IPS-15b (cell line): Measurements from ENCODE around the gene ZNG1C.
"Not testable (repeated sequence)": the region's sequence is repeated elsewhere in the genome, so short reads cannot be mapped to it uniquely, and the experiment has no call there.

Source experiments
- H3K27me3 ChIP-seq: one replicate; pipeline ENCODE4 v1.6.1; 2013; ENCODE audit warnings: low read length; ENCODE audit not compliant: control insufficient read depth, insufficient read depth
- H3K36me3 ChIP-seq: one replicate; pipeline ENCODE4 v1.6.1; 2013; ENCODE audit warnings: low read length; ENCODE audit not compliant: control insufficient read depth, insufficient read depth
- H3K4me1 ChIP-seq: one replicate; pipeline ENCODE4 v1.6.1; 2013; ENCODE audit warnings: mild to moderate bottlenecking, low read length; ENCODE audit not compliant: control insufficient read depth, insufficient read depth
- H3K4me3 ChIP-seq: one replicate; pipeline ENCODE4 v1.5.1; 2013; ENCODE audit warnings: low read depth, low read length
- H3K9ac ChIP-seq: one replicate; pipeline ENCODE4 v1.6.1; 2013; ENCODE audit warnings: low read depth, mild to moderate bottlenecking, low read length
- H3K9me3 ChIP-seq: one replicate; pipeline ENCODE4 v1.6.1; 2013; ENCODE audit warnings: mild to moderate bottlenecking, low read length; ENCODE audit not compliant: control insufficient read depth, insufficient read depth

Gene ZNG1C

DNA sequence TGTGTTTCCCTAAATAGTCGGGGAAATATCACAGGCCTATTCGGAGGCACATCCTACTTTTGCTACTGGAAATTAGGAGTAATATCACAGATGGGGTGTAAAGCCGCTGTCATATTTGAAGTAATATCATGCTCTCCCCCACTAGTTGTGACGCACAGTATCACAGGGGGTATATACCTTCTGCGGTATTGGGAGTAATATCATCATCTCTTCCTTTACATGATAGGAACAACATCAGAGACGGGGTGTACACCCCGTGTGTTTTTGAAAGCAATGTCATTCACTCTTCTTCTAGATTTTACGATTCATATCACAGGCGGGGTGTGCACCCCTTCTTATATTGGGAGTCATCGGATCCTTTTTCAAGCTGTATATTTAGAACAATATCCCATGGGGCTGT, 76.4 kb downstream of the ZNG1C start:
- H3K4me3 ChIP-seq, H3K9ac ChIP-seq, H3K9me3 ChIP-seq, H3K4me1 ChIP-seq, H3K36me3 ChIP-seq, H3K27me3 ChIP-seq: not testable (repeated sequence)

GRCh38 chr9:68323749-68324148, 82.0 kb downstream of the ZNG1C start:
- not testable (repeated sequence) for H3K9ac ChIP-seq, H3K9me3 ChIP-seq, H3K4me3 ChIP-seq, H3K36me3 ChIP-seq, H3K27me3 ChIP-seq, H3K4me1 ChIP-seq

- not testable (repeated sequence) for H3K27me3 ChIP-seq, H3K9me3 ChIP-seq, H3K9ac ChIP-seq
Measured at GRCh38 chr9:68324518-68324917, 82.7 kb downstream of the ZNG1C start.

GRCh38 chr9:68329106-68329505, 87.3 kb downstream of the ZNG1C start:
- not testable (repeated sequence) for H3K4me3 ChIP-seq, H3K9me3 ChIP-seq, H3K27me3 ChIP-seq, H3K9ac ChIP-seq, H3K36me3 ChIP-seq, H3K4me1 ChIP-seq

More at GRCh38 chr9:68324518-68324917, 82.7 kb downstream of the ZNG1C start:
- not testable (repeated sequence) for H3K4me1 ChIP-seq, H3K4me3 ChIP-seq, H3K36me3 ChIP-seq

DNA sequence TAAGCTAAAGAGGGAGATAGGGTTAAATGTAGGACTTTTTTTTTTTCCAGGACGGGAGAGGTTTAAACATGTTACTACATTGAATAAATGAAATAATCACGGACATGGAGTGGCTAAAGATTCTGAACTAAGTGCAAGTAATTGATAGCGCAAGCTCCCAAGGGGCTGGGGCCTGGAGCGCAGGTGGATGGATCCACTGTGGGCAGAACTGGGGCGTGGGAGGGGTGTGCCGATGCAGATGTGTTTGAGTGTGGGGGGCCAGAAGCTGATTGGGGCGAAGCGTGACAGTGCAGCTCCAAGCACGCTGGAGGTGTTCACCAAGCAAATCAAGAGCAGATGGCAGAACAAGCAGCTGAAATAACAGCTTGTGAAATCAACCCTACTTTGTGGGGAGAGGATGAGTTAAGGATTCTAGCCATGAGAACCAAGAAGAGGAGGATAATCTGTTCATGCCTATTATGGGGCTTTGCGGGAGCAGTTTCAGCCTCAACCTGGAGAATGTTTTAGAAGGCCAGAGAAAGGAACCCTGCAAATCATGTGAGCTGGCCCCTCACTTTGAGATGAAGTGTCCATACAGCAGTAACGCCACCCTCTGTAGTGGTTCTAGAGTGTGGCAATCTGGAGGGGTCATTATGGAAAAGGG, 88.9 kb downstream of the ZNG1C start:
- H3K36me3 ChIP-seq, H3K9ac ChIP-seq, H3K4me3 ChIP-seq, H3K9me3 ChIP-seq, H3K4me1 ChIP-seq, H3K27me3 ChIP-seq: not testable (repeated sequence)

GRCh38 chr9:68332122-68332521, 90.3 kb downstream of the ZNG1C start:
- not testable (repeated sequence) for H3K9ac ChIP-seq, H3K9me3 ChIP-seq, H3K4me1 ChIP-seq, H3K36me3 ChIP-seq, H3K27me3 ChIP-seq, H3K4me3 ChIP-seq

DNA sequence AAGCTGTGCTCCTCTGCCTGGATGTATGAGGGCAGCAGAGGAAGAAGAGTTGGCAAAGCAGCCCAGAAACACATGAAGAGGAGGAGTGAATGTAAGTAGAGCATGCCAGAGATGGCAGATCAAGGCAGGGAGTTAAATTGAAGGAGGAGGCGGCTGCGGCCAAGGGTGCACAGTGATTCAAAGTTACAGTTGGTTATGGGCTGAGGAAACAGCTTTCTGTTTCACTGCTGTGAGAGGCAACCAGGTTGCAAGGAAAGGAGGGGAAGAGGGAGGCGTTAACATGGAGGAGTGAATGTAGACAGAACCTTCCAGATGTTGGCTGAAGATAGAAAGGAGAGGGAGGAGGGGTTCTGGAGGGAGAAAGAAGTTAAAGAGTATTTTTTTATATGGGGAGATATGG, 94.2 kb downstream of the ZNG1C start:
- not testable (repeated sequence) for H3K4me3 ChIP-seq, H3K27me3 ChIP-seq, H3K9ac ChIP-seq, H3K36me3 ChIP-seq, H3K4me1 ChIP-seq, H3K9me3 ChIP-seq

- H3K27me3 ChIP-seq, H3K4me3 ChIP-seq, H3K9me3 ChIP-seq: not testable (repeated sequence)
Measured at GRCh38 chr9:68336639-68337339, 95.0 kb downstream of the ZNG1C start.

GRCh38 chr9:68338000-68338399, 96.2 kb downstream of the ZNG1C start:
- H3K4me1 ChIP-seq, H3K9me3 ChIP-seq, H3K9ac ChIP-seq, H3K27me3 ChIP-seq, H3K4me3 ChIP-seq, H3K36me3 ChIP-seq: not testable (repeated sequence)

More at GRCh38 chr9:68336639-68337339, 95.0 kb downstream of the ZNG1C start:
- H3K36me3 ChIP-seq, H3K4me1 ChIP-seq, H3K9ac ChIP-seq: not testable (repeated sequence)

DNA sequence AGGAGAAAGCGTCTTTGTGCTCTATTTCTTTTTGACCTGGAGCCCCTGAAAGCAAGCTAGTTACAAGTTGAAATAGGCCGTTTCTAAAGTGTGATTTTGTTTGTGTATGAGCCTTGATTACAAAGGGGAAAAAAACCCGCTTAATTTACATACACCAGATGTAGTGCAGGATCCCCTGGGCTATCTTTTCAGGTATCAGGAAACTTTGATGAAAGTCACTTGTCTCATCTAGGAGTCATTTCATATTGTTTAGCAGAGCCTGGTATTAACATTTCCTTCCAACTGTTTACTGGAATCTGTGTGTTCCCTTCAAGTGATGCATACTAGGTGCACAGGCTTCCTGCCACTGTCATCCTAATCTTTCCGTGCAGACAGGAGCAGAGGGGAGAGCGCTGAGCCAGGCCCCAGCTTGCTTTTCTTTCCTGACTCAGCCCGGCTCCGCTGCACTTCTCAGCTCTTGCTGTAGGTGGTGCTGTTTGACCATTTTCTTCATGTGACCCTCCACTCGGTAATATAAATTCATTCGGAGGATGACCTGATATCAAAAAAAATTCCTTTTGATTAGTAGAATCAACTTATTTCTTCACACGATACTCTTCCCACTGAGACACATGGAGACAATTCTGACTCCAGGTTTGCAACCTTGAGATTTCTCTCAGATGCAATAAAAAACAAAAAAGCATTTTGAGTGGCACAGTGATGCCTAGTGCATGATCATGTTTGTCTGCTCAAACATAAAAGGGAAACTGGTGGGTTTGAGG, 100.7 kb downstream of the ZNG1C start:
- not testable (repeated sequence) for H3K36me3 ChIP-seq, H3K4me1 ChIP-seq, H3K27me3 ChIP-seq, H3K9ac ChIP-seq, H3K9me3 ChIP-seq, H3K4me3 ChIP-seq

GRCh38 chr9:68343242-68343641, 101.5 kb downstream of the ZNG1C start:
- not testable (repeated sequence) for H3K9ac ChIP-seq, H3K27me3 ChIP-seq, H3K4me3 ChIP-seq, H3K4me1 ChIP-seq, H3K9me3 ChIP-seq, H3K36me3 ChIP-seq

GRCh38 chr9:68343992-68344391, 102.2 kb downstream of the ZNG1C start:
- not testable (repeated sequence) for H3K9me3 ChIP-seq, H3K4me3 ChIP-seq, H3K9ac ChIP-seq, H3K27me3 ChIP-seq, H3K36me3 ChIP-seq, H3K4me1 ChIP-seq
